Heart right ventricle (tissue), 16 donors: ENCODE results near the gene AKR1E2. TPM values are rescaled to one million over a fixed set of nuclear protein-coding genes. Genes with fewer than 3 reads are reported as not detected.

Experiments used
- ATAC-seq, 8 donors: fragments of 200-7000 bp; cut with Tn5 transposase; one replicate each; pipeline ENCODE4 v1.9.1; 2020; ENCODE audit warnings: mild to moderate bottlenecking in 8 of 8, moderate library complexity in 8 of 8, moderate number of reproducible peaks in 1 of 8
- DNase-seq, 2 donors: peaks; one replicate each; pipeline ENCODE4 v3.0.0-alpha.2; 2020
- H3K27ac ChIP-seq, 10 donors: fragments of 200-600 bp; sonication (generic) in 2 of 10; one replicate each; pipeline versions ENCODE4 v1.5.0 to v1.8.0; 2020 to 2022; ENCODE audit warnings: mild to moderate bottlenecking in 3 of 10
- H3K27me3 ChIP-seq, 7 donors: fragments of 200-600 bp; one replicate each; pipeline ENCODE4 v1.8.0; 2021 to 2022; ENCODE audit warnings: mild to moderate bottlenecking in 2 of 7
- H3K36me3 ChIP-seq, 9 donors: fragments of 200-600 bp; sonication (generic) in 1 of 9; one replicate each; pipeline versions ENCODE4 v1.5.0 to v1.8.0; 2020 to 2022; ENCODE audit warnings: mild to moderate bottlenecking in 2 of 9
- H3K4me1 ChIP-seq, 9 donors: fragments of 200-600 bp; sonication (generic) in 1 of 9; one replicate each; pipeline versions ENCODE4 v1.5.0 to v1.8.0; 2020 to 2022; ENCODE audit warnings: mild to moderate bottlenecking in 4 of 9
- H3K4me3 ChIP-seq, 10 donors: fragments of 200-600 bp; sonication (generic) in 2 of 10; one replicate each; pipeline versions ENCODE4 v1.5.0 to v1.8.0; 2020 to 2022; ENCODE audit warnings: mild to moderate bottlenecking in 7 of 10, moderate library complexity in 2 of 10
- H3K9me3 ChIP-seq, 11 donors: fragments of 200-600 bp in 10 of 11; sonication (generic) in 2 of 11; one replicate each; pipeline versions ENCODE4 v1.5.0 to v1.8.0; 2013 to 2022; ENCODE audit warnings: mild to moderate bottlenecking in 2 of 11, control low read depth in 1 of 11, moderate library complexity in 1 of 11
- CTCF ChIP-seq, 9 donors: fragments of 200-600 bp; sonication (generic) in 2 of 9; IDR thresholded peaks; one replicate each; pipeline versions ENCODE4 v1.5.0 to v1.8.0; 2021 to 2022; ENCODE audit warnings: antibody characterized with exemption in 9 of 9, mild to moderate bottlenecking in 5 of 9, moderate library complexity in 1 of 9
- WGBS, 2 donors: extraction: QIAGEN DNeasy Blood & Tissue Kit; methylation state at CpG; one replicate each; pipeline ENCODE4 v1.1.7; 2013; ENCODE audit warnings: inconsistent platforms in 1 of 2; 5-methylcytosine and 5-hydroxymethylcytosine counted together
- intact Hi-C, 10 donors: fragments of 100-400 bp; cut with DNase I; formaldehyde crosslinking; loops; one replicate each; pipeline versions ENCODE4 v1.11.1 to v1.14.2; 2022
- polyA plus RNA-seq, 2 donors: library from polyadenylated mRNA; stranded (reverse); fragments of 200-250 nt; gene quantifications; one replicate each; pipeline ENCODE4 v1.2.3, GENCODE V29; 2013
- total RNA-seq, 10 donors: library from RNA; stranded (reverse); fragmentation: NEBNext Ultra II Directional in 3 of 10; extraction: Animal tissue kit (Norgen Biotek cat#: 25700) in 3 of 10; gene quantifications; one replicate each; pipeline versions ENCODE4 v1.2.1 to v1.2.4, GENCODE V29; 2021 to 2023
- donor health status: Arrhythmogenic right ventricular cardiomyopathy.
- donor health status: ischemic (EF 13 %, LVEDD 7.1; RV severe dilation, severe dysfunction).
- donor health status: healthy with polysubstance abuse.
- donor health status: DM: no; HTN: yes; CAD: no.
- donor health status: DM: no; HTN: no; CAD: no.
- donor health status: ischemic (EF 25% LVEDD 6.9; RV normal size, moderate dysfunction).
- donor health status: ischemic (EF 25% LVEDD 5.7; RV mildly dilated, moderate dysfunction).
- donor health status: healthy.
- donor health status: DM: yes; HTN: yes; CAD: no.
- donor health status: Ischemic cardiomyopathy.
- donor health status: ischemic (EF 35%, LVEDD 5.7; RV mildly dilated, moderate dysfunction).
- donor health status: nonischemic (EF 11% LVEDD 7.7; RV severe dilation, severe dysfunction).
- donor health status: DM: yes; HTN: yes; CAD: no.
- donor health status: PGD.
- donor health status: ischemic (EF 29% LVEDD 5.4; RV normal size, mild dysfunction).
- donor health status: nonischemic (EF 23%, LVEDD 6.1; RV moderate dilation, normal function).

The AKR1E2 gene
- total and polyA plus RNA-seq, 12 donors = 1.2 to 6.5 (median 4.1) TPM

- Histone ChIP-seq H3K9me3 (no peaks in the 10 kb centered on the region), H3K36me3 (no peaks in the 10 kb centered on the region), H3K27me3 (no peaks in the 10 kb centered on the region), H3K27ac (no peak overlapping the region), H3K4me1 (peaks cover 0 to 12% (median 4%) of the 10 kb centered on the region in 9 donors), H3K4me3 (no peak overlapping the region)
- DNase-seq (no peak), ATAC-seq (no peak)
- intact Hi-C loops = no loop called here
- no peak for TF ChIP-seq CTCF (IDR thresholded peaks at IDR 0.05)
- WGBS, 2 donors = 90 to 91% methylated on average over 2 of the region's 2 CpGs
Observed at GRCh38 chr10:4894335-4894734, 68.3 kb downstream of the AKR1E2 start.

Other genes with a start within 250 kb of the AKR1E2 start
- 10 to 100 TPM in 8 of 10 donors, 1 to 10 TPM in 2; 6.6 to 35.2 (median 13.4) TPM for gene AKR1C1, start 137.2 kb downstream of the AKR1E2 start, total RNA-seq
- gene AKR1C1, start 137.2 kb downstream of the AKR1E2 start, polyA plus RNA-seq = 100 to 1,000 TPM in 1 of 2 donors, 10 to 100 TPM in 1; 23.7 to 131 TPM
- gene AKR1C2, start 177.7 kb downstream of the AKR1E2 start, total RNA-seq = 10 to 100 TPM in 8 of 10 donors, 1 to 10 TPM in 2; 4.5 to 44.4 (median 20.5) TPM
- gene AKR1C2, start 177.7 kb downstream of the AKR1E2 start, polyA plus RNA-seq = 10 to 100 TPM; 13.4 to 25.8 TPM